Measurements from ENCODE around the gene RAB4B.
"Not testable (repeated sequence)": the region's sequence is repeated elsewhere in the genome, so short reads cannot be mapped to it uniquely, and the experiment has no call there.

RAB4B gene

GRCh38 chr19:40826312-40826698 is 48.3 kb downstream of the RAB4B start:
- DNase-seq: not testable (repeated sequence)

- not testable (repeated sequence) for DNase-seq
Measured at GRCh38 chr19:40826699-40827385, 48.8 kb downstream of the RAB4B start.

GRCh38 chr19:40827386-40828247 is 49.6 kb downstream of the RAB4B start:
- DNase-seq: no peak

- DNase-seq: no peak
Measured at GRCh38 chr19:40829205-40829604, 51.2 kb downstream of the RAB4B start.

GRCh38 chr19:40830741-40831140 is 52.7 kb downstream of the RAB4B start:
- DNase-seq: not testable (repeated sequence)

- no peak for DNase-seq
Measured at GRCh38 chr19:40831502-40832430, 53.7 kb downstream of the RAB4B start.

GRCh38 chr19:40832431-40832790 is 54.4 kb downstream of the RAB4B start:
- DNase-seq: not testable (repeated sequence)

- not testable (repeated sequence) for DNase-seq
Measured at GRCh38 chr19:40833728-40834533, 55.9 kb downstream of the RAB4B start.

- DNase-seq: no peak
Measured at GRCh38 chr19:40836754-40837429, 58.8 kb downstream of the RAB4B start.

GRCh38 chr19:40838477-40838876 is 60.4 kb downstream of the RAB4B start:
- not testable (repeated sequence) for DNase-seq

GRCh38 chr19:40842012-40842411 is 64.0 kb downstream of the RAB4B start:
- DNase-seq: not testable (repeated sequence)

GRCh38 chr19:40842997-40843652 is 65.1 kb downstream of the RAB4B start:
- DNase-seq: not testable (repeated sequence)

GRCh38 chr19:40843653-40844052 is 65.6 kb downstream of the RAB4B start:
- not testable (repeated sequence) for DNase-seq

Data from midbrain (tissue), 1 donor.